ENCODE measurements around the gene HAUS5. TPM values are rescaled to one million over a fixed set of nuclear protein-coding genes. Genes with fewer than 3 reads are reported as not detected.

Gene HAUS5
- total RNA-seq, 1 donor from 2014 or later, result 12.4 TPM

- Mint-ChIP-seq H3K27me3 (ENCODE audit: insufficient read depth, low read depth) (no peaks in the 10 kb centered on the region), H3K4me3 (no peak overlapping the region), H3K9me3 (peaks cover 11% of the 10 kb centered on the region), H3K36me3 (peaks cover under 1% of the 10 kb centered on the region), H3K4me1 (peaks cover 2% of the 10 kb centered on the region), H3K27ac (no peak overlapping the region)
- Histone ChIP-seq H3K36me3 (no peaks in the 10 kb centered on the region), H3K27ac (no peak overlapping the region), H3K9me3 (ENCODE audit: low read depth) (no peaks in the 10 kb centered on the region), H3K4me1 (no peaks in the 10 kb centered on the region), H3K79me2 (ENCODE audit: low read depth) (no peaks in the 10 kb centered on the region), H3K27me3 (peaks cover 24% of the 10 kb centered on the region), H4K20me1 (ENCODE audit: low read depth) (no peaks in the 10 kb centered on the region), H3K4me2 (no peak overlapping the region), H3K4me3 (no peak overlapping the region), H3F3A (ENCODE audit: low read depth) (no peaks in the 10 kb centered on the region), H3K9ac (no peak overlapping the region), H2AFZ (replicated peaks) (no peak overlapping the region)
- no peak for DNase-seq (ENCODE audit: low spot score)
- TF ChIP-seq, protein P1, sequence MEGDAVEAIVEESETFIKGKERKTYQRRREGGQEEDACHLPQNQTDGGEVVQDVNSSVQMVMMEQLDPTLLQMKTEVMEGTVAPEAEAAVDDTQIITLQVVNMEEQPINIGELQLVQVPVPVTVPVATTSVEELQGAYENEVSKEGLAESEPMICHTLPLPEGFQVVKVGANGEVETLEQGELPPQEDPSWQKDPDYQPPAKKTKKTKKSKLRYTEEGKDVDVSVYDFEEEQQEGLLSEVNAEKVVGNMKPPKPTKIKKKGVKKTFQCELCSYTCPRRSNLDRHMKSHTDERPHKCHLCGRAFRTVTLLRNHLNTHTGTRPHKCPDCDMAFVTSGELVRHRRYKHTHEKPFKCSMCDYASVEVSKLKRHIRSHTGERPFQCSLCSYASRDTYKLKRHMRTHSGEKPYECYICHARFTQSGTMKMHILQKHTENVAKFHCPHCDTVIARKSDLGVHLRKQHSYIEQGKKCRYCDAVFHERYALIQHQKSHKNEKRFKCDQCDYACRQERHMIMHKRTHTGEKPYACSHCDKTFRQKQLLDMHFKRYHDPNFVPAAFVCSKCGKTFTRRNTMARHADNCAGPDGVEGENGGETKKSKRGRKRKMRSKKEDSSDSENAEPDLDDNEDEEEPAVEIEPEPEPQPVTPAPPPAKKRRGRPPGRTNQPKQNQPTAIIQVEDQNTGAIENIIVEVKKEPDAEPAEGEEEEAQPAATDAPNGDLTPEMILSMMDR (IDR thresholded peaks at IDR 0.05), result no peak
- TF ChIP-seq EZH2phosphoT487 (IDR thresholded peaks at IDR 0.05), result no peak
- no peak for TF ChIP-seq EZH2 (IDR thresholded peaks at IDR 0.05)
Measured at GRCh38 chr19:35571406-35571965, 41.0 kb upstream of the HAUS5 start.

GRCh38 chr19:35577918-35578317 lies 34.6 kb upstream of the HAUS5 start:
- TF ChIP-seq EZH2 (IDR thresholded peaks at IDR 0.05) (no peak), EZH2phosphoT487 (IDR thresholded peaks at IDR 0.05) (no peak)
- TF ChIP-seq, protein P1 (IDR thresholded peaks at IDR 0.05), result no peak
- Histone ChIP-seq H2AFZ (replicated peaks) (no peak overlapping the region), H3K9me3 (ENCODE audit: low read depth) (no peaks in the 10 kb centered on the region), H3K27ac (no peak overlapping the region), H3K4me3 (no peak overlapping the region), H3K4me1 (no peaks in the 10 kb centered on the region), H3K79me2 (ENCODE audit: low read depth) (no peaks in the 10 kb centered on the region), H3K27me3 (peaks cover 14% of the 10 kb centered on the region), H3F3A (ENCODE audit: low read depth) (no peaks in the 10 kb centered on the region), H3K36me3 (no peaks in the 10 kb centered on the region), H3K4me2 (no peak overlapping the region), H4K20me1 (ENCODE audit: low read depth) (no peaks in the 10 kb centered on the region), H3K9ac (no peak overlapping the region)
- H3K27ac Mint-ChIP-seq, result no peak overlapping the region
- H3K36me3 Mint-ChIP-seq, result peaks cover 2% of the 10 kb centered on the region
- no peak overlapping the region for H3K4me3 Mint-ChIP-seq
- DNase-seq (ENCODE audit: low spot score), result no peak
- no peaks in the 10 kb centered on the region for H3K4me1 Mint-ChIP-seq
- H3K27me3 Mint-ChIP-seq (ENCODE audit: insufficient read depth, low read depth), result peaks cover 2% of the 10 kb centered on the region
- peaks cover 29% of the 10 kb centered on the region for H3K9me3 Mint-ChIP-seq

DNA sequence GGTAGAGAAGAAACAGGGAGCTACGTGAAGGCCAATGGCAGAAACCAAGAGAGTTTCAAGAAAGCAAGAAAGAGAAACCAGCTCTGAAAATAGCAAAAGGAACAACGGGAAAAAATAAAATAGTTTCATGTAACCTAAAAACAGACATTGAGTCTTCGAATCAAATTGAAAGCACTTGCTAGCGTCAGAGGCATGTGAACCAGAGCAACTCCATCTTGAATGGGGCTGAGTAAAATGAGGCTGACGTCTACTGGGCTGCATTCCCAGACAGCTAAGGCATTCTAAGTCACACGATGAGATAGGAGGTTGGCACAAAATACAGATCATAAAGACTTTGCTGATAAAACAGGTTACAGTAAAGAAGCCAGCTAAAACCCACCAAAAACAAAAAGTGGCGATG lies 33.8 kb upstream of the HAUS5 start:
- no peak for DNase-seq (ENCODE audit: low spot score)
- Histone ChIP-seq H3K79me2 (ENCODE audit: low read depth) (no peaks in the 10 kb centered on the region), H3K4me2 (no peak overlapping the region), H3K27me3 (peaks cover 13% of the 10 kb centered on the region), H3K4me1 (no peaks in the 10 kb centered on the region), H3K27ac (no peak overlapping the region), H2AFZ (replicated peaks) (no peak overlapping the region), H3K9ac (no peak overlapping the region), H3K9me3 (ENCODE audit: low read depth) (no peaks in the 10 kb centered on the region), H3F3A (ENCODE audit: low read depth) (no peaks in the 10 kb centered on the region), H3K4me3 (no peak overlapping the region), H3K36me3 (no peaks in the 10 kb centered on the region), H4K20me1 (ENCODE audit: low read depth) (no peaks in the 10 kb centered on the region)
- TF ChIP-seq EZH2 (IDR thresholded peaks at IDR 0.05), result no peak
- no peak for TF ChIP-seq EZH2phosphoT487 (IDR thresholded peaks at IDR 0.05)
- TF ChIP-seq, protein P1 (IDR thresholded peaks at IDR 0.05), result no peak
- H3K9me3 Mint-ChIP-seq, result peaks cover 29% of the 10 kb centered on the region
- peaks cover 2% of the 10 kb centered on the region for H3K27me3 Mint-ChIP-seq (ENCODE audit: insufficient read depth, low read depth)
- H3K36me3 Mint-ChIP-seq, result peaks cover 2% of the 10 kb centered on the region
- no peak overlapping the region for H3K27ac Mint-ChIP-seq
- H3K4me3 Mint-ChIP-seq, result no peak overlapping the region
- H3K4me1 Mint-ChIP-seq, result no peaks in the 10 kb centered on the region
